Measurements from ENCODE around the gene CHD9NB. TPM values are rescaled to one million over a fixed set of nuclear protein-coding genes. Genes with fewer than 3 reads are reported as not detected.

Gene CHD9NB
- total and polyA plus RNA-seq, 9 of the 15 experiments (the other 6 are each of a cell fraction or from before 2014, with no cell fraction given) = 0.06 to 0.10 (median 0.07) TPM; not detected in 6

GRCh38 chr16:53024045-53024444, 28.7 kb downstream of the CHD9NB start (continued):
- TF ChIP-seq ZNF263 (CRISPR knock-in tag; IDR thresholded peaks at IDR 0.05; ENCODE audit: borderline replicate concordance) (no peak), ZNF589 (CRISPR knock-in tag; IDR thresholded peaks at IDR 0.05; ENCODE audit: low read depth) (no peak), ZBTB5 (IDR thresholded peaks at IDR 0.05) (no peak), ZMIZ1 (IDR thresholded peaks at IDR 0.05; ENCODE audit: low read depth in 2 of 2, low read length in 2 of 2) (no peak), EGR1 (conservative IDR thresholded peaks at IDR 0.05) (peak; percentile 28; the same call in 1 of the 2 replicates), SMAD3 (CRISPR knock-in tag; conservative IDR thresholded peaks at IDR 0.05) (no peak), NEUROD1 (IDR thresholded peaks at IDR 0.05; ENCODE audit: borderline replicate concordance, low read depth, low read length, partially characterized antibody) (peak; percentile 28), ZBTB9 (CRISPR knock-in tag; IDR thresholded peaks at IDR 0.05) (no peak), ZNF224 (CRISPR knock-in tag; IDR thresholded peaks at IDR 0.05) (no peak), XRCC4 (IDR thresholded peaks at IDR 0.05; ENCODE audit: extremely low read depth, insufficient read depth, insufficient read length) (no peak), ZKSCAN1 (IDR thresholded peaks at IDR 0.05; ENCODE audit: low read depth, low read length) (no peak), ILK (tag; IDR thresholded peaks at IDR 0.05; ENCODE audit: borderline replicate concordance, low read depth) (no peak), HDAC3 (IDR thresholded peaks at IDR 0.05; ENCODE audit: borderline replicate concordance, partially characterized antibody) (no peak), ARHGAP35 (IDR thresholded peaks at IDR 0.05; ENCODE audit: partially characterized antibody) (no peak), JUND (IDR thresholded peaks at IDR 0.05; ENCODE audit: borderline replicate concordance, low read depth, low read length) (peak; percentile 56; the same call in 1 of the 2 replicates), JUND (tag; IDR thresholded peaks at IDR 0.05; ENCODE audit: borderline replicate concordance, low read depth, low read length) (peak; percentile 15; the same call in 1 of the 3 replicates), PHF20 (IDR thresholded peaks at IDR 0.05; ENCODE audit: partially characterized antibody) (no peak), SAFB (IDR thresholded peaks at IDR 0.05; ENCODE audit: borderline replicate concordance, low read depth, low read length) (no peak), NR2C2 (CRISPR knock-in tag; IDR thresholded peaks at IDR 0.05) (0 out of 2 replicates have a peak, but pooled peaks have one; percentile 44), NR2C2 (tag; IDR thresholded peaks at IDR 0.05) (peak; percentile 80), FOXJ3 (CRISPR knock-in tag; IDR thresholded peaks at IDR 0.05) (no peak)
- TF ChIP-seq, protein P1, sequence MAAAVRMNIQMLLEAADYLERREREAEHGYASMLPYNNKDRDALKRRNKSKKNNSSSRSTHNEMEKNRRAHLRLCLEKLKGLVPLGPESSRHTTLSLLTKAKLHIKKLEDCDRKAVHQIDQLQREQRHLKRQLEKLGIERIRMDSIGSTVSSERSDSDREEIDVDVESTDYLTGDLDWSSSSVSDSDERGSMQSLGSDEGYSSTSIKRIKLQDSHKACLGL (CRISPR knock-in tag; IDR thresholded peaks at IDR 0.05; ENCODE audit: borderline replicate concordance, poor library complexity, severe bottlenecking) = no peak

All from K562 (cell line).